RKO (cell line): Measurements from ENCODE around the gene TBX4.

Source experiments
- DNase-seq: peaks from one replicate; pipeline ENCODE4 v3.0.0-alpha.2; 2016; ENCODE audit warnings: low spot score

Gene TBX4

GRCh38 chr17:61412860-61413660 is 39.2 kb upstream of the TBX4 start:
- DNase-seq = peak; percentile 29

- no peak for DNase-seq
Measured at GRCh38 chr17:61413661-61414126, 38.5 kb upstream of the TBX4 start.

GRCh38 chr17:61414141-61414935 is 37.9 kb upstream of the TBX4 start:
- no peak for DNase-seq

GRCh38 chr17:61414936-61415251 is 37.3 kb upstream of the TBX4 start:
- no peak for DNase-seq

- no peak for DNase-seq
Measured at GRCh38 chr17:61415374-61416210, 36.6 kb upstream of the TBX4 start.

GRCh38 chr17:61416211-61416539 is 36.0 kb upstream of the TBX4 start:
- DNase-seq = no peak

GRCh38 chr17:61416540-61417363 is 35.5 kb upstream of the TBX4 start:
- DNase-seq = peak; percentile 86

GRCh38 chr17:61418449-61418848 is 33.8 kb upstream of the TBX4 start:
- DNase-seq = no peak

GRCh38 chr17:61419496-61420046 is 32.7 kb upstream of the TBX4 start:
- DNase-seq = no peak

GRCh38 chr17:61420052-61420451 is 32.2 kb upstream of the TBX4 start:
- no peak for DNase-seq

- DNase-seq = no peak
Measured at GRCh38 chr17:61420745-61421398, 31.4 kb upstream of the TBX4 start.

GRCh38 chr17:61421460-61421859 is 30.8 kb upstream of the TBX4 start:
- DNase-seq = no peak

GRCh38 chr17:61422116-61422799 is 30.0 kb upstream of the TBX4 start:
- DNase-seq = no peak

GRCh38 chr17:61422869-61423268 is 29.4 kb upstream of the TBX4 start:
- DNase-seq = no peak

- no peak for DNase-seq
Measured at GRCh38 chr17:61423967-61424649, 28.1 kb upstream of the TBX4 start.

- DNase-seq = no peak
Measured at GRCh38 chr17:61425682-61426481, 26.3 kb upstream of the TBX4 start.

GRCh38 chr17:61426482-61427304 is 25.5 kb upstream of the TBX4 start:
- peak; percentile 9 for DNase-seq

- DNase-seq = no peak
Measured at GRCh38 chr17:61427567-61427966, 24.7 kb upstream of the TBX4 start.
